ENCODE results near the gene TMEM132C. TPM values are rescaled to one million over a fixed set of nuclear protein-coding genes. Genes with fewer than 3 reads are reported as not detected.

The TMEM132C gene
- total RNA-seq, 1 experiment from 2014 or later = not detected

DNA sequence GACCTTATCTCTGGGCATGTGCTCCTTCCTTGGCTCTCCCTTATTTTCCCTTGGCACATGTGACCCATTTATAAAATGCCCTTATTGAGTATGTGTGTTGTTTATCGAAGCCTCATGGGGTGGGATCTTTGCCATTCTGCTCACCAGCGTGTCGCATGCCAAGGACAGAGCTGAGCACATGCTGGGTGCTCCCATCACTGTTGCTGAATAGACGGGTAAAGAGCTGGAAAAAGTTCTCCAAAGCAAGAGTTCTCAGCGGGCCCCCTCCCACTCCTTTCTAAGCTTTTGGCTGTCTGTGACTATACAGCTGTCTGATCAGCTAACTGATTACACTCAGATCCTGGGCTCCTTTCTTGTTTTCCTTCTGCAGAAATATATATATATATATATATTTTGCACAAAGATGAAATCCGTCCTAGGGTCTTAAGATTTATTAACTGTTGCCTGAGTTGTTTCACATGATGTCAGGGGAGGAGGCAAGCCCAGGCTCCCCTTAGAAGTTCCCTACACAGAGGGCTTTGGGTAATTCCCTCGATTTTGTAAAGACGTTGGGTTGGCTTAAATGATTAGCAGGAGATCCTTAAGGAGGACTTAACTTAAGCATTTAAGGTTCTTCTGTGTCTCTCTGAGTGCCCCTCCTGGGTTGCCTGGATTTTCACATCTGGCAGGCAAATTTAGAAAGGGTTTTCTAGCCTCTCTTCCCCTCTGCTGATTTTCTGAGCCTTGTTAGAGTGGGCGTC lies 71.6 kb downstream of the TMEM132C start:
- no peak for DNase-seq (ENCODE audit: low read depth)

GRCh38 chr12:128339126-128339520 lies 72.2 kb downstream of the TMEM132C start:
- DNase-seq (ENCODE audit: low read depth) = no peak

- DNase-seq (ENCODE audit: low read depth) = no peak
Observed at GRCh38 chr12:128339631-128340030, 72.7 kb downstream of the TMEM132C start.

- DNase-seq (ENCODE audit: low read depth) = no peak
Observed at GRCh38 chr12:128353301-128353700, 86.3 kb downstream of the TMEM132C start.

DNA sequence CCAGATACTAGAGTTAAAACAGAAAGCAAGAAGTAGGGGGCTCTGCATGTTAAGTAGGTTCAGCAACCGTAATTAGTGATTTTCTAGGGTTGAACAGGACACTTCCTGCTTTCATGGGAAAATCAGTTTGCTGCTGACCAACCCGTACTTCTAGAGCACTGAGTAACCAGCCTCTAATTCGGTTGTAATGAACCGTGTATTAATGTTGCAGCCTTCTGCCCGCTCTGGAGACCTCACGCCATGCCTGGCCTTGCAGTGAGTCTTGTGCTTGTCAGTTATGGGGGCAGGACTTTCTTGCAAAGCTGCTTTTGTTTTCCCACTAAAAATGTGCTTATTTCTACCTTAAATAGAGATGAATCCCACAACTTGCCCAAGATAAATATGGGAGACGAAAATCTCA lies 89.6 kb downstream of the TMEM132C start:
- no peak for DNase-seq (ENCODE audit: low read depth)

GRCh38 chr12:128361400-128361995 lies 94.5 kb downstream of the TMEM132C start:
- DNase-seq (ENCODE audit: low read depth) = no peak

DNA sequence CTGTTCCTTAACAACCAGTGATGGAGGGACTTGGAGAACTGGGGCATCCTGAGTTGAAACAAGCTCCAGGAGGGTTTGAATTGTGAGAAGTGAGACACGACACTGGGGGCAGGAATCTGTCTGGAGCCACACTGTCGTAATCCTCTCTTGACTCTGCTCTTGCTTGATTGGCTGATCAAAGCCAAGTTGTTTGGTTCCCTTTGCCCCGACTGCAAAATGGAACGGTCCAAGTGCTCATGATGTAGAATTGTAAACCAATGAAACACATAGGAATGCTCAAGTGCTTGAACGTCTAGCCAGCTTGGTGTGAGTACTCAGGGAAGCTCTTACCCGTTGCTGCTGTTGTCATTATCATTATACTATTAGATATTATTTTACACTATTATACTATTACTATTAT lies 98.1 kb downstream of the TMEM132C start:
- DNase-seq (ENCODE audit: low read depth) = no peak

DNA sequence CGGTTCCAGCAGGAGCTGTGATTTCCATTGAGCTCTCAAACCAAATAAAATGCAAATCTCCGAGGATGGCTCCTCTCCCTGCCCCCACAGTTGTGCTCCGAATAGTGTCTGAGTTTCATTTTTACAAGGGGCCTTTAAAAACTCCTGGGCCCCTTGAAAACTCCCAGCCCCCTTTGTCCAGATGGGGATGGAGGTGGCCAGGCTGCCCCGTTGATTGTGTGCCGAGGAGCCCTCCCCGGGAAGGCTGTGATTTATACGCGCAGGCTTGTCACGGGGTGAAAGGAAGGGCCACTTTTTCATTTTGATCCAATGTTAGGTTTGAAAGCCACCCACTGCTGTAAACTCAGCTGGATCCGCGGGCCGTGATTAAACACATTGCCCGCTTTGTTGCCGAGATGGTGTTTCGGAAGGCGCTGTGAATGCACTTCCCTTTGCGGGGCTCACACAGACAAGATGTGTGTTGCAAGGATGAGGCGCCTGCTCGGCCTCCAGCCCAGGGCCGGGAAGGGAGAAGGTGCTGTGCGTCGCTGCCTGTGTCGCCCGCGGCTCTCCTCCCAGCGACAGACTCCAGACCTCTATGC lies 98.8 kb downstream of the TMEM132C start:
- DNase-seq (ENCODE audit: low read depth) = no peak

GRCh38 chr12:128367961-128368360 lies 101.0 kb downstream of the TMEM132C start:
- DNase-seq (ENCODE audit: low read depth) = no peak

- no peak for DNase-seq (ENCODE audit: low read depth)
Observed at GRCh38 chr12:128381541-128381940, 114.6 kb downstream of the TMEM132C start.

DNA sequence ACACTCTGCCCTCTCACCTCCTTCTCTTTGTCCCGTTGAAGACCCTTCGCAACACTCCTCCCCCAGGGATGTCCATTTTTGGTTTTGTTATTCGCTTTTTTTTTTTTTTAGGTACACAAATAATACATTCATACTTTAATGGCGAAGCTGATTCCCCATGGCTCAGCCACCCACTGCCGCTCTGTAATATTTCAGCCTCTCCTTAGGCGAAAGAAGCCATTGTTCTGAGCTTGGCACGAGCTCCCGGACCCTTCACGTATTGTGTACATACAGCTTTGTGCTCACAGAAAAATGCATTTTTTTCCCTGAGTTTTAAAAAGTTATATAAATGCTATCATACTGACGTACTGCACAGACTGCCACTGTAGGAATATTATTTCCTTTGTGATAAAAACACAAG lies 115.0 kb downstream of the TMEM132C start:
- DNase-seq (ENCODE audit: low read depth) = no peak

DNA sequence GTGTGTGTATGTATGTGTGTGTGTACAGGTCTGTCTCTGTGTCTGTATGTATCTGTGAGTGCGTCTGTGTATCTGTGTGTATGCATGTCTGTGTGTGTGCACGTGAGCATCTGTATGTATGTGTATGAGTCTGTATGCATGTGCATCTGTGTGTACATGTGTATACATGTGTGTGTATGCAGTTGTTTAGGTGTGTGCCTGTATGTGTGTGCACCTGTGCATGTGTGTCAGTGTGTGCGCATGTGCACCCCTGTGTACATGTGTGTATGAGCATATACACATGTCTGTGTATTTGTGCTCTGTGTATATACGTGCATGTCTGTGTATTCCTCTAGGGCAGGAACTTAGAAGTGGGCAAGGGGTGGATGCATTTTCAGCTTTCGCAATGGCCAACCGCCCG lies 116.0 kb downstream of the TMEM132C start:
- no peak for DNase-seq (ENCODE audit: low read depth)

DNA sequence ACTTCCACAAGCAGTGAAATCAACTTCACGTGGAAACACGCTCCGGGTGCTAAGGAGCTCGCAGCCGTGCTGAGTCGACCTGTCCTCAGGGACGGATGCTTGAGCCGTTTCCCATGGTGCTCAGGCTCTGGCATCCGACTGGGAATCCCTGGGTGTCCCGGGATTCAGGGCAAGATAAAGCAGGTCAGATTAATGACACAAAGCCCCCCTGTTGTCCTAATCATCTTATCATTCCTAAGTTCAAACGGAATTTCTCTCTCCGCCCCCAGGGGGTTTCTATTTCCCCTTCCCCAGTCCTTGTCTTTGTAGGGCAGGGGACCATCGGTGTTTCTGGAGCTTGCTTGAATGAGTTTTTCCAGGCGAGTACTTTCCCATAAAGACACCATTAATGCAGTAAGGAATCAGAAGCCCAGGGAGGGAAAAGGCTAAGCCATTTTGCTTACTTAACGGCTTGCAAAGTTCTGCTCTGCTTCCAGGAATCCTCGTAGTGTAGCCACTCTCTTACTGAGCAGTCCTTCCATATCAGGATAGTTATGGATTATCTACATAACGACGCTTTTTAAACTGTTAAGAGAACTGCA lies 116.5 kb downstream of the TMEM132C start:
- no peak for DNase-seq (ENCODE audit: low read depth)

- no peak for DNase-seq (ENCODE audit: low read depth)
Observed at GRCh38 chr12:128385736-128386135, 118.8 kb downstream of the TMEM132C start.

DNA sequence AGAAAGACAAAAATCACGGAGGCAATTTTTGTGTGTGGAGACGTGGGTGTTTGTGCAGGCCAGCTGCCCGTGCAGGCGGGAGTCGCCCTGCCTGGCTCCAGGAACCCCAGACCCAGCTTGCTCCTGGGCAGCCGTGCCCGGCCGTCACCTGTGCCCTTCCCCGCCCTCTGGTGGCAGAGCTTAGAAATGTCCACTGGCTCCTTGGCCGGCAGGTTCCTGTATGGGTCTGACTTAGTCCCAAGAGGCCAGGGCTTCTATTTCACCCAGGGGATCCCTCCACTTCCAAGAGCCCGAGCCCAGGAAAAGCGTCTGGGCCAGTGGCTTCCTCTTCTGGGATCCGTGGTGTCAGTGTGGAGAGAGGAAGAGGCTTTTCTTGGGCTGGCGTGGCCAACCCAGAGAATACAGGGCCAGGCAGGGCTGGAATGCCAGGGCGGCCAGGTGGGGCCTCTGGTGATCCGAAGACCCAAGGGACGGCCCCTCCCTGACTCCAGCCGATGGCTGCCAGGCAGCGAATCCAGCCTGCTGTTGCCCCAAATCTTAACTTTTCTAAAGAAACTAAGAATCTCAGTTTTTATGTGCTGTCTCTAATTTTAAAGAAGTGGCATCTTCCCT lies 120.9 kb downstream of the TMEM132C start:
- peak; percentile 15 for DNase-seq (ENCODE audit: low read depth)

DNA sequence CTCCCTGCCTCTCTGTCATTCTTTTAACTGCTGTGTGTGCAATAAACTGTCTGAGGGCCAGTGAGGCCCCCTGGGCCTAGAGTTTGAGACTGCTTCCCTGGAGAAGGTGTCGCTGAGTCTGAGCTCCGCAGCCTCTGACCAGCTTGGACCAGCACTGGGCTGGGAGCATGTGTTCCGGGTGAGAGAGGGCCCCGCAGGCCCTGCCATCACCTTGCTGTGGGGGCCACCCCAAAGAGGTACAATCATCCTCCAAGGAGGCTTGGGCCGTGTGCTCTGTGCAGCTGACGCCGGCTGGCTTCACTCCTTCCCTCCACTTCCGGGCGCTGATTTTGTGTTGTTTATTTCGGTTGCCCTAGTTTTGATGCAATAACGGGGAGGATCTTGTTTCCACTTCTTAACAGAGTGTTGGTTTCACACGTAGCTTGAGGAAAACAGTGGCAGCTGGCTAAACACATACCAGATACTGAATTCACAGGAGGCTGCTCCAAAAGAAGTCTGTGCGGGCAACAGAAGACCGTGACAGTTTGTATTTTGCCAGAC lies 121.6 kb downstream of the TMEM132C start:
- DNase-seq (ENCODE audit: low read depth) = no peak

- DNase-seq (ENCODE audit: low read depth) = no peak
Observed at GRCh38 chr12:128393346-128393745, 126.4 kb downstream of the TMEM132C start.

- no peak for DNase-seq (ENCODE audit: low read depth)
Observed at GRCh38 chr12:128394137-128394536, 127.2 kb downstream of the TMEM132C start.

DNA sequence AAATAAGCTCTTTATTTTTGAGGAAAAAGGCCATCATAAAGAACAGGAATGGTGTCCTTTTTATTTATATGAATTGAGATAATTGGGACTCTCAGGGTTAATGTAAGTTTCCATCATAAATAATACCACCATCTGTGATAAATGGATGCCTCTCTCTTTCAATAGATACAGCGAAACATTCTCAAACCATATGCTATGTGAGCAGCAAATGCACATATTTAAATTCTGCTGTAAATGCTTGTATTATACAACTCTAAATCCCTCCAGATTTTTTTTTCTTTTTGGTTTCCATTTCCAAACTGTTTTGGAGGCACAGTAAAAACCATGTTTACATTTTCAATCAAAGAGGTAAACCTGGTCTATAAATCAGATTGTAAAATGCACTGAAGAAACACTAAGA lies 132.3 kb downstream of the TMEM132C start:
- no peak for DNase-seq (ENCODE audit: low read depth)

DNA sequence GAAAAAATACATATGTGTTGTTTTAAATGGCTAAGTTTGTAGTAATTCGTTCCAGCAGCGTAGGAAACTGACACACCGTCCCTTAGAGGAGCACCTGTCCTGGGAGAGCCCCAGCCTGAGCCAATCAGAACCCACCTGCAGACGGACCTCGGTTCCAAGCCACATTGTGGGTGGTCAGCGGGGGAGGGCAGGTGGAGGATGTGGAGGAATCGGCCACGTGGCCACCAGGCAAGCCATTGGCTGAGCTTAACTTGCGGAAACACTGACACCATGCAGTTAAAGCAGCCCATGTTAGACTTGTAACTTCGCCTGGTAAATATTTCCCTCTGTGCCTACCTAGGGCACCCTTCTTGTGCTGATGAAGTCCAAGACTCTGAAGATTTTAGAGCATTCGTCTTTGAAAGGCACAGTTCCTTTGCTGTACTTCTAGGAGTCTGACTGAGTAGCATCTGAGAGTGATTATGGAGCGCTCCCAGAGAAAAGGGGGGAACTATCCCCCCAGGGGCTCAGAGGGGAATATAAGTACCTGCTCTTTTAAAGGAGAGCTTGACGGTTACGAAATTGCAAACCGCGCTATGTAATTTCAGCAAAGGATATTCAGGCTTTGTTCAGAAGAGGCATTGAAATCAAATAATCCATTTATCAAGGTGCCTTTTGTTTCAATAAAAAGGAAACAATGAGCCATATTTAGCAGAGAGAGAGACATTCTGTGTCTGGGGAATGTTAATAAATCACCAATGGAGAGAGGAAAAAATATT lies 135.7 kb downstream of the TMEM132C start:
- no peak for DNase-seq (ENCODE audit: low read depth)

DNA sequence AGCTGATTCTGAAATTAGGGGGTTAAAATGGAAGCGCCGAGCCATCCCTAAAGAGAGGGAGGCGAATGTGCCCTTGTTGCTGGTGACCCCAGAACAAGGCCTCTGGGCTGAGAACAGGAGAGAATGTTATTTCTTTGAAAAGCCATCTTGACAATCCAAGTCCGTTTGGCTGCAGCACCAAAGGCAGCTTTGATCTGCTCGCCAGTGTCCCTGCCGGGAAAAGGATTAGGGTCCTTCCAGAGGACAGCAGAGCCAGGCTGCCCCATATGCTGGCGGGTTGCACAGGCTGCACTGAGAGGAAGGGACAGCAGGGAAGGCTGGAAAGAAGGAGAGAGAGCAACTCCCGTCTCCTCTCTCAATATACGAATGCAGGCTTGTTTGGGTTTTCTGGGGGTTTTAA lies 141.7 kb downstream of the TMEM132C start:
- no peak for DNase-seq (ENCODE audit: low read depth)

All from M059J (cell line).